ENCODE measurements around the gene ZNF880.

ZNF880 gene

GRCh38 chr19:52397310-52398080, 27.8 kb downstream of the ZNF880 start, which contains the start of gene ZNF528:
Gene ZNF528 (plus strand): TSS chr19:52397849. CDS start chr19:52402014, 4,165 bp downstream.
- peak; percentile 91 for DNase-seq (ENCODE audit: low read depth)
- no peak for TF ChIP-seq CTCF (conservative IDR thresholded peaks at IDR 0.05; ENCODE audit: control insufficient read depth, insufficient read depth, low read depth, low read length)
- peak within 1 kb of the TSS; percentile 89 for H3K4me3 ChIP-seq (ENCODE audit: control insufficient read depth, low read depth, low read length)

GRCh38 chr19:52398081-52398441, 28.3 kb downstream of the ZNF880 start:
- H3K4me3 ChIP-seq (ENCODE audit: control insufficient read depth, low read depth, low read length) = peak overlapping the region; percentile 89
- no peak for TF ChIP-seq CTCF (conservative IDR thresholded peaks at IDR 0.05; ENCODE audit: control insufficient read depth, insufficient read depth, low read depth, low read length)
- peak; percentile 9 for DNase-seq (ENCODE audit: low read depth)

GRCh38 chr19:52410276-52410675, 40.6 kb downstream of the ZNF880 start:
- TF ChIP-seq CTCF (conservative IDR thresholded peaks at IDR 0.05; ENCODE audit: control insufficient read depth, insufficient read depth, low read depth, low read length) = no peak
- no peak for DNase-seq (ENCODE audit: low read depth)
- no peak overlapping the region for H3K4me3 ChIP-seq (ENCODE audit: control insufficient read depth, low read depth, low read length)

- no peak overlapping the region for H3K4me3 ChIP-seq (ENCODE audit: control insufficient read depth, low read depth, low read length)
- TF ChIP-seq CTCF (conservative IDR thresholded peaks at IDR 0.05; ENCODE audit: control insufficient read depth, insufficient read depth, low read depth, low read length) = no peak
- no peak for DNase-seq (ENCODE audit: low read depth)
These were observed 46.0 kb downstream of the ZNF880 start for GRCh38 chr19:52415711-52416110.

GRCh38 chr19:52428937-52429336, 59.2 kb downstream of the ZNF880 start, which contains the start of gene ZNF534:
Gene ZNF534 (plus strand): TSS chr19:52429148. CDS start chr19:52431475, 2,327 bp downstream.
- DNase-seq (ENCODE audit: low read depth) = no peak
- no peak within 1 kb of the TSS for H3K4me3 ChIP-seq (ENCODE audit: control insufficient read depth, low read depth, low read length)
- TF ChIP-seq CTCF (conservative IDR thresholded peaks at IDR 0.05; ENCODE audit: control insufficient read depth, insufficient read depth, low read depth, low read length) = no peak

All from fibroblast of mammary gland (primary cell).